Testis (tissue), 3 donors: ENCODE measurements around the gene DNM3. TPM values are rescaled to one million over a fixed set of nuclear protein-coding genes. Genes with fewer than 3 reads are reported as not detected.
A peak's percentile ranks its signal among the peaks of the same experiment; 100 is the strongest.
"Not testable (repeated sequence)": the region's sequence is repeated elsewhere in the genome, so short reads cannot be mapped to it uniquely, and the experiment has no call there.

ENCODE experiments used
- DNase-seq: peaks from one replicate; pipeline ENCODE4 v3.0.0-alpha.2; 2019
- H3K27ac ChIP-seq, 2 donors: fragments of 200-600 bp; sonication (generic); one replicate each; pipeline ENCODE4 v1.5.1; 2019
- H3K27me3 ChIP-seq: fragments of 200-600 bp; sonication (generic); one replicate; pipeline ENCODE4 v1.5.1; 2019
- H3K36me3 ChIP-seq: fragments of 200-600 bp; sonication (generic); one replicate; pipeline ENCODE4 v1.5.1; 2017; ENCODE audit warnings: low read depth; ENCODE audit errors: missing control alignments
- H3K4me1 ChIP-seq: fragments of 200-600 bp; sonication (generic); one replicate; pipeline ENCODE4 v1.5.1; 2019
- H3K4me3 ChIP-seq, 2 donors: fragments of 200-600 bp; sonication (generic); one replicate each; pipeline ENCODE4 v1.5.1; 2017 to 2019
- H3K9me3 ChIP-seq: fragments of 200-600 bp; sonication (generic); one replicate; pipeline ENCODE4 v1.5.1; 2017
- CTCF ChIP-seq, 3 experiments: fragments of 450-650 bp in 2 of 3; fragments of 200-600 bp in 1 of 3; sonication (generic) in 1 of 3; IDR thresholded peaks; one replicate each; pipeline ENCODE4 v1.5.1; 2016 to 2019; ENCODE audit warnings: antibody characterized with exemption in 3 of 3, mild to moderate bottlenecking in 2 of 3, moderate library complexity in 1 of 3
- POLR2A ChIP-seq: fragments of 450-650 bp; IDR thresholded peaks from one replicate; pipeline ENCODE4 v1.6.1; 2017; ENCODE audit warnings: antibody characterized with exemption, mild to moderate bottlenecking, moderate library complexity
- WGBS, 2 donors: methylation state at CpG; one replicate each; pipeline ENCODE4 v1.1.5; 2018; 5-methylcytosine and 5-hydroxymethylcytosine counted together
- intact Hi-C: fragments of 100-400 bp; cut with DNase I; formaldehyde crosslinking; loops from one replicate; pipeline ENCODE4 v1.15.1; 2023; ENCODE audit warnings: low total_unique reads
- polyA plus RNA-seq: library from polyadenylated mRNA; stranded (reverse); fragments of 350-450 nt; fragmentation: Illumina TruSeq; extraction: RNeasy Lipid Tissue Mini Kit (QIAGEN cat#74804); gene quantifications from one replicate; pipeline ENCODE4 v1.2.3, GENCODE V29; 2014; ENCODE audit warnings: low read depth, low replicate concordance; ENCODE audit not compliant: insufficient read depth
- total RNA-seq, 2 donors: library from RNA; depleted of rRNA; stranded (reverse); fragments of >200 nt; gene quantifications; one replicate each; pipeline ENCODE4 v1.2.3, GENCODE V29; 2016

The DNM3 gene
- total and polyA plus RNA-seq, 3 donors from 2014 or later, result 4.9 to 10.2 (median 8.4) TPM

DNA sequence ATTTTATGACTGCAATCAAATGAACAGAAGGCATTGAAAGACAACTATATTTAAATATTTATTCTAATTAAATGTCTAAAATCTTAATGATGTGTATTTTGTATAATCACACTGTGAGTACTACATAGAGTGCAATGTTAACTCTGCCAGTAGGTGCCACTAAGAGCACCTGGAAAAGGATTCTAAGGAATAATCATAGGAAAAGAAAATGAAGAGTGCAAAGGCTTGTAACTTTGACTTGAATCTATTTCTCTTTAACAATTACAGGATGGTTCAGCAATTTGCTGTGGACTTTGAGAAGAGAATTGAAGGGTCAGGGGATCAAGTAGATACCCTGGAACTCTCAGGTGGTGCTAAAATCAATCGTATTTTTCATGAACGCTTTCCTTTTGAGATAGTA, 200.4 kb downstream of the DNM3 start:
- no peak overlapping the region for H3K4me3 ChIP-seq
- intact Hi-C loops, result no loop called here

GRCh38 chr1:172043900-172044299, 202.6 kb downstream of the DNM3 start:
- TF ChIP-seq POLR2A, result no peak
- TF ChIP-seq CTCF (IDR thresholded peaks at IDR 0.05), result no peak
- intact Hi-C loops, result no loop called here

More for the DNA sequence above, 200.4 kb downstream of the DNM3 start:
- Histone ChIP-seq H3K4me1 (no peaks in the 10 kb centered on the region), H3K27ac (no peak overlapping the region), H3K9me3 (no peaks in the 10 kb centered on the region), H3K36me3 (no peaks in the 10 kb centered on the region), H3K27me3 (no peaks in the 10 kb centered on the region)
- 46 to 69% methylated on average over 2 of the region's 2 CpGs for WGBS, 2 donors
- DNase-seq, result no peak
- TF ChIP-seq POLR2A (no peak), CTCF (IDR thresholded peaks at IDR 0.05) (peak in 2 of 3 experiments; percentile 43 to 51)

GRCh38 chr1:172051898-172052297, 210.6 kb downstream of the DNM3 start:
- Histone ChIP-seq H3K9me3 (no peaks in the 10 kb centered on the region), H3K4me1 (no peaks in the 10 kb centered on the region), H3K4me3 (no peak overlapping the region), H3K27me3 (no peaks in the 10 kb centered on the region), H3K36me3 (no peaks in the 10 kb centered on the region), H3K27ac (no peak overlapping the region)
- 87 to 88% methylated on average over 2 of the region's 2 CpGs for WGBS, 2 donors
- DNase-seq, result no peak
- TF ChIP-seq POLR2A, result no peak
- no peak for TF ChIP-seq CTCF (IDR thresholded peaks at IDR 0.05)
- intact Hi-C loops, result no loop called here

More at GRCh38 chr1:172043900-172044299, 202.6 kb downstream of the DNM3 start:
- Histone ChIP-seq H3K4me3 (no peak overlapping the region), H3K4me1 (no peaks in the 10 kb centered on the region), H3K27ac (no peak overlapping the region), H3K36me3 (no peaks in the 10 kb centered on the region), H3K27me3 (no peaks in the 10 kb centered on the region), H3K9me3 (no peaks in the 10 kb centered on the region)
- DNase-seq, result no peak

- Histone ChIP-seq H3K27ac (no peak overlapping the region), H3K4me1 (no peaks in the 10 kb centered on the region), H3K9me3 (no peaks in the 10 kb centered on the region), H3K36me3 (no peaks in the 10 kb centered on the region), H3K4me3 (no peak overlapping the region), H3K27me3 (no peaks in the 10 kb centered on the region)
- no peak for DNase-seq
- TF ChIP-seq POLR2A, result no peak
- intact Hi-C loops, result no loop called here
- 53 to 55% methylated on average over 1 of the region's 1 CpG for WGBS, 2 donors
These were observed 212.9 kb downstream of the DNM3 start for GRCh38 chr1:172054172-172054571.

GRCh38 chr1:172055816-172056419, 214.6 kb downstream of the DNM3 start:
- intact Hi-C loops, result not testable (repeated sequence)

DNA sequence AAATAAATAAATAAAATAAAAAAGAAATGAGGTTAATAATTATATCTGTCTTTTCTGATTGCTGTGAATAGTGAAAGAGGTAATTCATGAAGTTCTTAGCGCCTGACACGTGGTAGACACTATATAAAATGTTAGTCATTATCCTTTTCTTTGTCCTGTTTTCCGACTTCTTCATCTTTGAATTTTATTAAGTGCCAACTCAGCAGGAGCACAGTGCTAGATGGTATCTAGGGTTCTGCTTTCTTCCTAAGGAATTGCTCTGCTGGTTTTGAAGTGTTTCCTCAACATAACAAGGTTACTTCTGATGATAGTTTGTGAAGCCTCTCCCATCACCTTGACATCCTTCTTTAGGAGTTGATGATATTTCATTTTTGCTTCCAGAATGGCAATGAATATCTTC, 227.0 kb downstream of the DNM3 start:
- H3K4me3 ChIP-seq, result no peak overlapping the region
- intact Hi-C loops, result no loop called here
- TF ChIP-seq CTCF (IDR thresholded peaks at IDR 0.05), result no peak
- no peak for TF ChIP-seq POLR2A
- no peak for DNase-seq
- no peaks in the 10 kb centered on the region for H3K9me3 ChIP-seq
- no peak overlapping the region for H3K27ac ChIP-seq
- H3K4me1 ChIP-seq, result no peaks in the 10 kb centered on the region
- H3K27me3 ChIP-seq, result no peaks in the 10 kb centered on the region
- WGBS, 2 donors, result 92 to 96% methylated on average over 3 of the region's 3 CpGs
- H3K36me3 ChIP-seq, result no peaks in the 10 kb centered on the region

More at GRCh38 chr1:172055816-172056419, 214.6 kb downstream of the DNM3 start:
- 90 to 93% methylated on average over 21 to 23 of the region's 23 CpGs for WGBS, 2 donors
- not testable (repeated sequence) for H3K9me3 ChIP-seq, H3K27ac ChIP-seq, H3K4me1 ChIP-seq, H3K36me3 ChIP-seq, H3K27me3 ChIP-seq, H3K4me3 ChIP-seq, DNase-seq
